ENCODE data around the gene TMEM108.

The TMEM108 gene

GRCh38 chr3:133280586-133280985 is 242.4 kb downstream of the TMEM108 start:
- DNase-seq (ENCODE audit: low spot score), result no peak

DNA sequence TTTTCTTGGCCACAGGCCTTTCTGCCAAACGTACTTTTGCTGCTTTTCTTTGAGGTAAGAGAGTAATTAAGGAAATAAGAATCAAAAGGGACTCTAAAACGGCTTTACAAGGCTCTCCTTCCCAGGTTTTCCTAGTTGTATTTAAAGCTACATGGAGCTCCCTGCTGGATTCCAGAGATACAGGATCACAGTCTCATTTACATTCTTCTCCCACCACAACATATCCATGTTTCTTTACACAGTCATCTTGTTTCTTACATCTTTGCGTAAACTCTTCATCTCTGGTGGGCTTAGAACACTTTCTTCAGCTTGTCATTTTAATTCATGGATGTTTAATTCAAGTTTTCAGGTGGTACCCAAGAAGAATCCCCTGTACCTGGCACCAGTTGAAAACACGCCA is 244.0 kb downstream of the TMEM108 start:
- DNase-seq (ENCODE audit: low spot score), result no peak

DNA sequence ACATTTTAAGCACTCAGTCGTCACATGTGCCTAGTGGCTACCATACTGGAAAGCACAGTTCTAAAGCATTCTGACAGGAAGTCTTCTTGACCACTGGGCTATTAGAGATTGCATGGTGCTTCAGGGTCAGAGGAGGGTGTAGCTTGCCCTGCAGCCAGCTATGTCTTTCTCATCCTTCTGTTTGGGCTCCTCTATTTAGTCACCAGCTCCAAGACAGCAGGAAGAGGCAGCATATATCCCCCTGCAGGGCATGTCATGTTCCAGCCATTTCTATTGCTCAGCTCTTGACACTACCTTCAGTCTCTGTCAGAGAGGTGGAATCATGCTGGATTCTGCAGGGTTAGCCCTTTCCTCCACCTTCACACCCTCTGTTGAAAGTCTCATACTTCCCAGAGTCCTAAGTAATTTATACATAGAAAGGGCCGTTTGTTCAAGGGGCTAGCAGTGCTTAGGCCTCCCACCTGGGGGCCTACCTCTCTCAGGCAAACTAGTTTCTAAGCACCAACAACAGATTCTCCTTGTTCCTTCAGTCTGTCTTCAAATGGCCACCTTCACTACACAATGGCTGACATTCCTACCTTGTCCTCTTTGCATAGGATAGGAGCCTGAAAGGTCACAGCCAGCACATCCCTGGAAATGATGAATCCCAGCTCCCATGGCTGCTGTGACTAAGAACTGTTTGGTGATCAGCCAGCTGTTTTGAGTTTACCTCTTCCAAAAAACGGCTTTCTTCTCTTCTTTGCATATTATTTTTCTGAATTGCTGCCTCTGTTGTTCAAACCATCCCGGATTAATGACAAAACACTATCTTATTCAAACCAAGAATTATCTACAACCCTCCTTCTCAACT is 246.0 kb downstream of the TMEM108 start:
- no peak for DNase-seq (ENCODE audit: low spot score)

DNA sequence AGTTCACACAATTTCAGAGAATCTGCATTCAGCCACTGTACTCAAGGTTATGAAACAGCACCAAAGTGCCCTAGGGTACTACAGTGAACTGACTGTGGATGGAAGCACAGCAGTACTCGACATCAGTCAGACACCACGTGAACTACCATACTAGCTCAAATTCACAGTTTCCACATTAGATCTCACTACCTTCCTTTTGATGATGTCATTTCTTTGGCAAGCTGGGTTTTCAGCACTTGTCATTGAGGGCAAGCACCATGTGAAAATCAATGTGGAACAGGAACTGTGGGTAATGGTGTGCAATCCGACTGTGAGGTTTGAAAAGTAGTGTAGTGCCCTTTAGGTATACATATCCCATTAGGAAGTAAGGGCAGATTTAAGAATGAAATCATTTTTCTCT is 251.1 kb downstream of the TMEM108 start:
- DNase-seq (ENCODE audit: low spot score), result no peak

DNA sequence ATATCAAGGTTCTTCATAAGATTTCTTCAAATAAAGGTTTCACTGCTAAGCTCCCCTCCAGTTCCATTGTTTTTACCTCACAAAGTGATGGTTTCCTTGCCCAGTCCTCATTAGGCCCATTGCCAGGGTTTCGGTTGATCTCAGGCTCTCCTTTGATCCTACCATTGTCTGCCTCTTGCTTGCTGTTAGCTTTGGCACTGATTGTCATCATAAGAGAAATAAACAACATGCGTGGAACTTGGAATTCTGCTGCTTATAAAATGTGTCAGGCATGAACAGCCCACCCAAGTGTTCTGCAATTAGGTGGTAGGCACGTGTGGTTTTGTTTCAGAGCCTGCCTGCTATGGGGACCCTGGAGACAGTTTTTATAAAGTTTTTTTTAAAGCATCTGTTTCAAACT is 254.1 kb downstream of the TMEM108 start:
- DNase-seq (ENCODE audit: low spot score), result no peak

DNA sequence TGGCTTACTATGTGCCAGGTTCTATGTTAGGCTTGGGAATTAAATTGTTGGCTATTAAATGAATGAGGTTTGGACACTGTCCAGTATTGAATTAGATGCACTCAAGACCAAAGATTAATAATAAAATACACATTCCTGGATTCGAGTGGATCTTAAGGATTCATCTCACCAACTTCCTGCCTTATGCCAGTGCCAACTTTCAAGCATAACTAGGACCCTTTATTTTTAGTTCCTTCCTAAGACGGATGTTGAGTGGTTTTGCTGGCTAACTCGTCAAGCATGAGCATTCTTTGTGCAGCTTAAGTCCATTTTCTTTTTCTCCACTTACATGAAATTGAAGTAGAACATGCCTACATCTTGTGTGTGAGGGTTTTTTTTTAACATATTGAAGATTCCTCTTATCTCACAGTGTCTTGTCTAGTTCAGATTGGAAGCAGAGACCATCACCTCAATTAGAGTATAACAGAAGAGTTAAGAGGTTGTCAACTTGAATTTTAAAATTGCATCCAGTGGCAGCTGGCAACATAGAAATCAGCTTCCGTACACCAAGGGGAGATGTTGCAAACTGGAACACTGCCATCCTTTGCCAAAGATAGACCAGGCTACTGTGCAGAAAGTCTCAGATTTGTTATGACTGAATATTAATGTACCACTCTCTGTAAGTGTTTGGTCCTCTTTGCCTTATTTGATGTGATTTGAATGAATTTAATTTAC is 255.4 kb downstream of the TMEM108 start:
- DNase-seq (ENCODE audit: low spot score), result no peak

DNA sequence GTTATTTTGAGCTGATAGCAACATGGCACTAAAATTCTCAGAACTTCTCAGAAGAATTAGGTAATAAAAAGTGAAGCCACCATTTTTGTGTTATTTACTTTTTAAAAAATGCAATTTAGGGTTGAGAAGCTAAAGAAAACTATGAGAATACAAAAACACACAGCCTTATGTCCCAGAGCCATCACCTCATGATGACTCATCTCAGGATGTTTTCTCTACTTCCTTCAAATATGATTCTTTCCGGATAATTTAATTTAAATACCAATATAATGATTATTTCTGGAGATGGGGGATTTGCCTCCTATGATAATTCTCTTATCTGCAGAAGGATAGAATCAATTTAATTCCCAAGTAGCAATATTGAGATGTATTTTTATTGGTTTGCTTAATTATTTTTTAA is 256.1 kb downstream of the TMEM108 start:
- no peak for DNase-seq (ENCODE audit: low spot score)

- no peak for DNase-seq (ENCODE audit: low spot score)
Observed at GRCh38 chr3:133295199-133295901, 257.2 kb downstream of the TMEM108 start.

DNA sequence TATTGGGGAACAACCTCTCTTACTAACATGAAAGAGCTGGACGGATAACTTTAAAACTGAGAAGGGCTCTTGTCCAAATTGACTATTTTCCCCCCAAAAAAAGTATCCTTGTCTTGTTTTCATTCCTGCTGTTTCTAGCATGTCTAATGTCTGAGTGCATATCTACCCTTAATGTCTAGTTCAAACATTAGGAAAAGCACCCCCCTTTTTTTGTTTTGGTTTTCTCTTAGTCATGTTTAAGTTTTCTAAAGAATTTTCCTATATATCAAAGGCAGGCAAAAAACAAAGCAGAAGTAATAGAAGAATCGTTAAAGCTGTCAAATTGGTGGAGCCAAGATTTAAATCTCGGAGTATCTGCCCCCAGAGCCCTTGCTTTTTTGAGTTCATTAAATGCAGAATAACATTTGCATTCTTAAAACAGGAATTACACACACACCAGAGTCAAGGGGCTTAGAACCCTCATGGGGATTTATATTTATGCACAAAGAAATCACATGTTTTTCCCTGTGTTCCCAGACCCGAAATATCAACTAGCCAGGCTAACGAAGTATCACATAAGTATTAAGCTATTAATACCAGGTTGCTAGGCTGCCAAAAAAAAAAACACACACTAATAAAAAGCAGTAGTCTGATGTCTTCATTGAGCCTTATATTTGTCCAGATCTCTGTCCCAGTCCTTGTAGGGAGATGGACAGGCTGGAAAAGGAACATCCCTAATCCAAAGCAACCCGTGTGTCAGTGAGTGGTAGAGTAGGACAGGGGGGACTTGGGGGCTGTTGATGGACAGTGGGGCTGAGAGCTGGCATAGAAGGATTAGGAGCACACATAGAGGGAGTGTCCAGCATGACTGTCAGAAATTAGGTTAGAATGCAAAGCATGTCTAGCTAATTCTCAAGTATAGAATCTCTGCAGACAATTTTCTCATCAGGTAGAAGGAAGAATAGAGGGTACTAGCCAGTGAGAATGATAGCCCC is 258.0 kb downstream of the TMEM108 start:
- DNase-seq (ENCODE audit: low spot score), result no peak

DNA sequence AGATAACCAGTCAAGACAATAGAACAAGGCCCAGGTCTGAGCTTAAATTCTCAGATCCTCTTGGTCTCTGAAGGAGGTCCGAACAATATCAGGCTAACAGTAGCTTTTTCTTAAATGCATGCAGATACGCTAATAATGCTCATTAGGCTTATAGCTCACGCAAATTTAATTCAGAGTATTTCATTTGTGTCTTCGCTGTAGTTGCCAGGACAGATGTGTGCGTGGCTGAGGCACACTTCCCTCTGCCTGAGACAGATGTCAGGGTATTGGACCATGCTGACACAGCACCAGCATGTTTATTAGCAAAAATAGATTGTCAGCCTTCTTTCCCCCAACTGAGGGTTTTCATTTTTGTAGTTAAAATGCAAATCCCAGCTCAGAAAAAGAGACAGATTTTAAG is 258.8 kb downstream of the TMEM108 start:
- DNase-seq (ENCODE audit: low spot score), result no peak

DNA sequence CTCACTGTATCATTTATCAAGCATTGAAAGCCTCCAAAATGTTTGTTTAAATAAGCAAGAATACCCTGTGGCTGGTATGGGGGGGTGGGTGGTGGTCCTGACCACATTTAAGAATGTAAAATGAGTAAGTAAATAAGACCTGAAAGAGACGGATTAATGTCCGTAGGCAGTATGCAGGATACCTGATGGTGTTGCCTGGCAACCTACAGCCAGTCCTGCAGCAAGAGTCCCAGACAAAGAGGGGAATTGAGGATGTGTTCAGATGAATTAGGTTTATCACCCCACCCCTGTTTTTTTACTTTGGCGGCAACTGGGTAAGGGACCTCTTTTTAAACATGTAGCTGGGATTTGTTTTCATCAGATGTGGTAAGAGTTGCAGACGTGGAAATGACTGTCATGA is 261.9 kb downstream of the TMEM108 start:
- no peak for DNase-seq (ENCODE audit: low spot score)

DNA sequence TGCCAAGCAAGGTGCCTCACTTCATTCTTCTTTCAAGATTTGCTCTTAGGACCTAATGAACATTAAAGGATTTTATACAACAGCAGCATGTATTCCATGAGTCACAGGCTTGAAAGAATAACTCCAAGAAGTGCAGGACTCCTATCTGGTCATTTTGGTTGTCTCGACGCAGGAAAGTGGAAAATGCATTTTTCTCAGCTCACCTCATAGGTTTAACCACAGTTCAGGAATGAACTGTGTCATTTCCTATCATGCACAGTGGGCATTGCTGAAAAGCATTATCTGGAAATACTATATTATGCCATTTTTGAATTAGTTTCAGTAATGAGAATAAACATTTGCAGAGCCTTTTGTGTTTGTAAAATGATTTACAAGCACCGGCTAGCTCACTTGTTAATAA is 263.0 kb downstream of the TMEM108 start:
- no peak for DNase-seq (ENCODE audit: low spot score)

GRCh38 chr3:133301731-133302130 is 263.5 kb downstream of the TMEM108 start:
- no peak for DNase-seq (ENCODE audit: low spot score)

DNA sequence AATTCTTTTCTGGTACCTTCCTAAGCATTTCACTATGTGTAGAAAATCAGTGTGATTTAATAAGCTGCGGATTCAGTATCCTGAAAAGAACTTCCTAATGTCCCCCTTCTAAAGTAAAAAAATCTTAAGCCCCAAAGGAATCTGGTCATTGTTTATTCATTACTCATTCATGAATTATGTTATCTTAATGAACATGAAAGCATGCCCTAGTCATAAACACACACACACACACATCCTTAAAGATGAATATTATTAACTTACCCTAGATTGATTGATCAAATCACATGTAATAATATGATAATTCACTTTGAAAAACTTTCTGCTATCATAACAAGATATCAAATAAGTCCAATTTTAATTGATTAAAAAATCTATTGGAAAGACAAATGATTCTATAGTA is 265.2 kb downstream of the TMEM108 start:
- no peak for DNase-seq (ENCODE audit: low spot score)

GRCh38 chr3:133317866-133318265 is 279.7 kb downstream of the TMEM108 start:
- DNase-seq (ENCODE audit: low spot score), result no peak

GRCh38 chr3:133328373-133328772 is 290.2 kb downstream of the TMEM108 start:
- no peak for DNase-seq (ENCODE audit: low spot score)

- no peak for DNase-seq (ENCODE audit: low spot score)
Observed at GRCh38 chr3:133329626-133330025, 291.4 kb downstream of the TMEM108 start.

DNA sequence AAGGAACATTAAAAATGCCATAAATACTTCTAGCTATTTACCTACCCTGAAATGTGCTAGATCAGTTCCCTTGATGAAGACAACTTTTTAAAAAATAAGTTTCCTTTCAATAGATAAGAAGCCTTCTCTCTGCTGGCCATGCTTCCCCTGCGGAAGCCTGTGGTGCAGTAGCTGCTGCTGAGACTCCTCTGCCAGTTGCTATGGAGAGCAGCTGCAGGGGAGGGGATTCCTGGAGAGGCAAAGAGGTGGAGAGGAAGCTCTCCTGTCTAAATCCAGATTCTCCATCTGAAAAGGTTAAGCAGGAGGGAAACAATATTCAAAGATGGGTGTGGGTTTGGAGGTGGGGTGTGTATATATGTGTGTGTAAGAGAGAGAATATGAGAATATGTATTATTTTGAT is 291.9 kb downstream of the TMEM108 start:
- no peak for DNase-seq (ENCODE audit: low spot score)

- DNase-seq (ENCODE audit: low spot score), result no peak
Observed at GRCh38 chr3:133330522-133330921, 292.3 kb downstream of the TMEM108 start.

- no peak for DNase-seq (ENCODE audit: low spot score)
Observed at GRCh38 chr3:133354721-133355120, 316.5 kb downstream of the TMEM108 start.

DNA sequence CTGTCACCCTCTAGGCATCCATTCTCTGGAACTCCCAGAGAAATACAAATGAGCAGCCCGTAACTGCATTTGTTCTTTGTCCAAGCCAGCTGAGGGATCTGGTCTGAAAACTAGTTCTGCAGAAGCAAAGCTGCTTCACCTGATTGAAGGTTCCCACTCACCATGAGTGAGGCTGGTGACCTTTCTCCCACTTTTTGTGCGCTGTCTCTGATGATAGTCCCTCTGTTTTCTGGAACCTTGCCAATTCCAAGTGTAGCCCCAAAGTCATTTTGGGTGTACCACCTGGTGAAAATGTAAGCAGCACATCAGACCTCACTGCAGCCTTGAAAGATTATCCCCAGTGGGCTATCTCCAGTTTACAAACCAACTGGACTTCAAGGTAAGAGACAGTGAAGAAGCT is 322.3 kb downstream of the TMEM108 start:
- no peak for DNase-seq (ENCODE audit: low spot score)

- DNase-seq (ENCODE audit: low spot score), result no peak
Observed at GRCh38 chr3:133361011-133361410, 322.8 kb downstream of the TMEM108 start.

All from LoVo (cell line).